Astrocyte of the cerebellum (primary cell): ENCODE measurements around the gene FLNB.

ENCODE experiments used
- DNase-seq: peaks from one replicate; pipeline ENCODE4 v3.0.0-alpha.2; 2011; ENCODE audit warnings: low read depth
- H3K4me3 ChIP-seq: 2 replicates; pipeline ENCODE4 v1.5.1; 2011; ENCODE audit warnings: mild to moderate bottlenecking, low read depth, low read length, moderate library complexity
- in situ Hi-C: cut with HindIII; loops from 2 replicates; pipeline ENCODE4 v1.10.0; 2017; ENCODE audit warnings: low sequenced_read_pairs
- TF ChIP-seq, protein P1 (sequence below): IDR thresholded peaks from 2 replicates; pipeline ENCODE4 v1.5.1; 2012; ENCODE audit warnings: low read length, low read depth, moderate library complexity, mild to moderate bottlenecking; ENCODE audit errors: missing control alignments

Gene FLNB

GRCh38 chr3:58175187-58175436 lies 166.9 kb downstream of the FLNB start:
- no peak for DNase-seq
- TF ChIP-seq, protein P1, sequence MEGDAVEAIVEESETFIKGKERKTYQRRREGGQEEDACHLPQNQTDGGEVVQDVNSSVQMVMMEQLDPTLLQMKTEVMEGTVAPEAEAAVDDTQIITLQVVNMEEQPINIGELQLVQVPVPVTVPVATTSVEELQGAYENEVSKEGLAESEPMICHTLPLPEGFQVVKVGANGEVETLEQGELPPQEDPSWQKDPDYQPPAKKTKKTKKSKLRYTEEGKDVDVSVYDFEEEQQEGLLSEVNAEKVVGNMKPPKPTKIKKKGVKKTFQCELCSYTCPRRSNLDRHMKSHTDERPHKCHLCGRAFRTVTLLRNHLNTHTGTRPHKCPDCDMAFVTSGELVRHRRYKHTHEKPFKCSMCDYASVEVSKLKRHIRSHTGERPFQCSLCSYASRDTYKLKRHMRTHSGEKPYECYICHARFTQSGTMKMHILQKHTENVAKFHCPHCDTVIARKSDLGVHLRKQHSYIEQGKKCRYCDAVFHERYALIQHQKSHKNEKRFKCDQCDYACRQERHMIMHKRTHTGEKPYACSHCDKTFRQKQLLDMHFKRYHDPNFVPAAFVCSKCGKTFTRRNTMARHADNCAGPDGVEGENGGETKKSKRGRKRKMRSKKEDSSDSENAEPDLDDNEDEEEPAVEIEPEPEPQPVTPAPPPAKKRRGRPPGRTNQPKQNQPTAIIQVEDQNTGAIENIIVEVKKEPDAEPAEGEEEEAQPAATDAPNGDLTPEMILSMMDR, result no peak
- H3K4me3 ChIP-seq, result no peak overlapping the region
- in situ Hi-C loops, result no loop called here

- DNase-seq, result no peak
- in situ Hi-C loops, result no loop called here
- TF ChIP-seq, protein P1, result no peak
- no peak overlapping the region for H3K4me3 ChIP-seq
Observed at GRCh38 chr3:58175437-58176184, 167.4 kb downstream of the FLNB start.

GRCh38 chr3:58176185-58176530 lies 167.9 kb downstream of the FLNB start:
- in situ Hi-C loops, result no loop called here
- TF ChIP-seq, protein P1, result no peak
- no peak overlapping the region for H3K4me3 ChIP-seq
- DNase-seq, result no peak

GRCh38 chr3:58176827-58177489 lies 168.7 kb downstream of the FLNB start:
- TF ChIP-seq, protein P1, result no peak
- in situ Hi-C loops, result no loop called here
- no peak overlapping the region for H3K4me3 ChIP-seq
- DNase-seq, result no peak

GRCh38 chr3:58177747-58178527 lies 169.7 kb downstream of the FLNB start:
- in situ Hi-C loops, result no loop called here
- TF ChIP-seq, protein P1, result peak; percentile 90
- peak; percentile 55 for DNase-seq
- H3K4me3 ChIP-seq, result peak overlapping the region; percentile 41

GRCh38 chr3:58178528-58179234 lies 170.5 kb downstream of the FLNB start:
- TF ChIP-seq, protein P1, result no peak
- no peak overlapping the region for H3K4me3 ChIP-seq
- in situ Hi-C loops, result no loop called here
- DNase-seq, result no peak
